ENCODE results near the gene DCDC2. TPM values are rescaled to one million over a fixed set of nuclear protein-coding genes. Genes with fewer than 3 reads are reported as not detected.

The DCDC2 gene
- total and polyA plus RNA-seq, 2 donors from 2014 or later: 22.1 to 110 TPM

GRCh38 chr6:24122139-24122538, 235.7 kb downstream of the DCDC2 start:
- Histone ChIP-seq H3K9me3 (ENCODE audit: control insufficient read depth in 2 of 3, insufficient read depth in 1 of 3, low read length in 3 of 3) (no peaks in the 10 kb centered on the region), H3K27ac (ENCODE audit: low read depth in 2 of 2, low read length in 2 of 2) (no peak overlapping the region), H3K9ac (ENCODE audit: low read length in 3 of 3) (no peak overlapping the region), H3K4me1 (ENCODE audit: control insufficient read depth in 2 of 3, insufficient read depth in 2 of 3, low read depth in 1 of 3, low read length in 3 of 3) (no peaks in the 10 kb centered on the region), H3K27me3 (ENCODE audit: control insufficient read depth, insufficient read depth, low read length) (no peaks in the 10 kb centered on the region), H3K36me3 (ENCODE audit: control insufficient read depth in 2 of 3, insufficient read depth in 3 of 3, low read length in 3 of 3) (no peaks in the 10 kb centered on the region), H3K4me3 (ENCODE audit: low read length in 3 of 3) (no peak overlapping the region)
- FAIRE-seq (no peak), DNase-seq (no peak)
- intact Hi-C loops (cut with DNase I): no loop called here
- TF ChIP-seq, protein P1, sequence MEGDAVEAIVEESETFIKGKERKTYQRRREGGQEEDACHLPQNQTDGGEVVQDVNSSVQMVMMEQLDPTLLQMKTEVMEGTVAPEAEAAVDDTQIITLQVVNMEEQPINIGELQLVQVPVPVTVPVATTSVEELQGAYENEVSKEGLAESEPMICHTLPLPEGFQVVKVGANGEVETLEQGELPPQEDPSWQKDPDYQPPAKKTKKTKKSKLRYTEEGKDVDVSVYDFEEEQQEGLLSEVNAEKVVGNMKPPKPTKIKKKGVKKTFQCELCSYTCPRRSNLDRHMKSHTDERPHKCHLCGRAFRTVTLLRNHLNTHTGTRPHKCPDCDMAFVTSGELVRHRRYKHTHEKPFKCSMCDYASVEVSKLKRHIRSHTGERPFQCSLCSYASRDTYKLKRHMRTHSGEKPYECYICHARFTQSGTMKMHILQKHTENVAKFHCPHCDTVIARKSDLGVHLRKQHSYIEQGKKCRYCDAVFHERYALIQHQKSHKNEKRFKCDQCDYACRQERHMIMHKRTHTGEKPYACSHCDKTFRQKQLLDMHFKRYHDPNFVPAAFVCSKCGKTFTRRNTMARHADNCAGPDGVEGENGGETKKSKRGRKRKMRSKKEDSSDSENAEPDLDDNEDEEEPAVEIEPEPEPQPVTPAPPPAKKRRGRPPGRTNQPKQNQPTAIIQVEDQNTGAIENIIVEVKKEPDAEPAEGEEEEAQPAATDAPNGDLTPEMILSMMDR (IDR thresholded peaks at IDR 0.05; ENCODE audit: borderline replicate concordance, extremely low read depth, insufficient read depth): no peak

Other genes starting within 250 kb of the DCDC2 start
- gene NRSN1, start 231.8 kb downstream of the DCDC2 start, total RNA-seq: not detected
- gene NRSN1, start 231.8 kb downstream of the DCDC2 start, polyA plus RNA-seq (ENCODE audit: insufficient read depth, low read depth, low replicate concordance): not detected
- gene MRS2, start 44.9 kb upstream of the DCDC2 start, total RNA-seq: 23.6 TPM
- gene MRS2, start 44.9 kb upstream of the DCDC2 start, polyA plus RNA-seq (ENCODE audit: insufficient read depth, low read depth, low replicate concordance): 27.8 TPM
- 0.94 TPM for gene GPLD1, start 131.5 kb upstream of the DCDC2 start, total RNA-seq
- gene GPLD1, start 131.5 kb upstream of the DCDC2 start, polyA plus RNA-seq (ENCODE audit: insufficient read depth, low read depth, low replicate concordance): 0.41 TPM
- 10.4 TPM for gene ALDH5A1, start 136.9 kb upstream of the DCDC2 start, total RNA-seq
- gene ALDH5A1, start 136.9 kb upstream of the DCDC2 start, polyA plus RNA-seq (ENCODE audit: insufficient read depth, low read depth, low replicate concordance): 11.0 TPM

All from kidney (tissue), 14 donors.